Loucy (cell line): ENCODE data around the gene RBM11.

Experiments
- H2AFZ ChIP-seq: fragments of 200-600 bp; sonication (generic); 2 replicates; pipeline ENCODE4 v1.6.0; 2016; ENCODE audit warnings: antibody characterized with exemption, mild to moderate bottlenecking, low read length, moderate library complexity
- H3F3A ChIP-seq: fragments of 200-600 bp; 2 replicates; pipeline ENCODE4 v1.6.0; 2016; ENCODE audit warnings: antibody characterized with exemption, low read depth, mild to moderate bottlenecking
- H3K27me3 ChIP-seq: fragments of 200-600 bp; sonication (generic); 2 replicates; pipeline ENCODE4 v1.6.1; 2014; ENCODE audit warnings: low read length, mild to moderate bottlenecking; ENCODE audit not compliant: insufficient read depth, poor library complexity, severe bottlenecking
- H3K36me3 ChIP-seq: fragments of 200-600 bp; sonication (generic); 2 replicates; pipeline ENCODE4 v1.6.1; 2016; ENCODE audit warnings: low read length; ENCODE audit not compliant: insufficient read depth
- H3K4me1 ChIP-seq: fragments of 200-600 bp; sonication (generic); 2 replicates; pipeline ENCODE4 v1.5.1; 2014; ENCODE audit warnings: low read length, mild to moderate bottlenecking; ENCODE audit not compliant: insufficient read depth, poor library complexity, severe bottlenecking
- H3K4me2 ChIP-seq: fragments of 200-600 bp; sonication (generic); 2 replicates; pipeline ENCODE4 v1.6.0; 2014; ENCODE audit warnings: antibody characterized with exemption, low read length, low read depth, mild to moderate bottlenecking; ENCODE audit not compliant: poor library complexity, severe bottlenecking
- H3K4me3 ChIP-seq: fragments of 200-600 bp; sonication (generic); 2 replicates; pipeline ENCODE4 v1.5.1; 2014; ENCODE audit warnings: low read length, mild to moderate bottlenecking, mixed read lengths; ENCODE audit not compliant: poor library complexity, severe bottlenecking
- H3K79me2 ChIP-seq: fragments of 200-600 bp; sonication (generic); 2 replicates; pipeline ENCODE4 v1.6.1; 2014; ENCODE audit warnings: low read length; ENCODE audit not compliant: insufficient read depth
- H3K9ac ChIP-seq: fragments of 200-600 bp; sonication (generic); 2 replicates; pipeline ENCODE4 v1.6.0; 2014; ENCODE audit warnings: mild to moderate bottlenecking, low read depth, low read length, moderate library complexity; ENCODE audit not compliant: poor library complexity, severe bottlenecking
- H3K9me2 ChIP-seq: fragments of 200-600 bp; sonication (generic); replicated peaks from 2 replicates; pipeline ENCODE4 v1.6.1; 2016; ENCODE audit warnings: low read depth, low read length, mixed read lengths
- H3K9me3 ChIP-seq: fragments of 200-600 bp; sonication (generic); 2 replicates; pipeline ENCODE4 v1.6.1; 2014; ENCODE audit warnings: mild to moderate bottlenecking, antibody characterized with exemption, low read length, low read depth; ENCODE audit not compliant: insufficient read depth
- H4K20me1 ChIP-seq: fragments of 200-600 bp; sonication (generic); 2 replicates; pipeline ENCODE4 v1.6.0; 2014; ENCODE audit warnings: antibody characterized with exemption, low read length, mild to moderate bottlenecking; ENCODE audit not compliant: insufficient read depth, poor library complexity, severe bottlenecking
- CTCF ChIP-seq: fragments of 200-600 bp; sonication (generic); conservative IDR thresholded peaks from 2 replicates; pipeline ENCODE4 v1.5.1; 2014; ENCODE audit warnings: mild to moderate bottlenecking, antibody characterized with exemption, low read length
- EZH2phosphoT487 ChIP-seq: fragments of 200-600 bp; IDR thresholded peaks from 2 replicates; pipeline ENCODE4 v1.6.1; 2018; ENCODE audit warnings: antibody characterized with exemption, mild to moderate bottlenecking, moderate library complexity, borderline replicate concordance

The RBM11 gene

GRCh38 chr21:14262039-14262438 is 46.1 kb downstream of the RBM11 start:
- Histone ChIP-seq H3K4me3 (no peak overlapping the region), H3K79me2 (no peaks in the 10 kb centered on the region), H3K9me3 (no peaks in the 10 kb centered on the region), H3K4me1 (no peaks in the 10 kb centered on the region), H2AFZ (no peak overlapping the region), H3F3A (no peaks in the 10 kb centered on the region), H3K9me2 (no peaks in the 10 kb centered on the region), H3K9ac (no peak overlapping the region), H3K36me3 (no peaks in the 10 kb centered on the region), H3K27me3 (no peaks in the 10 kb centered on the region), H4K20me1 (no peaks in the 10 kb centered on the region), H3K4me2 (no peak overlapping the region)
- no peak for TF ChIP-seq EZH2phosphoT487
- TF ChIP-seq CTCF, result no peak

GRCh38 chr21:14263879-14264278 is 47.9 kb downstream of the RBM11 start:
- Histone ChIP-seq H3K79me2 (no peaks in the 10 kb centered on the region), H3K9me2 (no peaks in the 10 kb centered on the region), H3K36me3 (no peaks in the 10 kb centered on the region), H4K20me1 (no peaks in the 10 kb centered on the region), H3K4me3 (no peak overlapping the region), H3K27me3 (no peaks in the 10 kb centered on the region), H3K9me3 (no peaks in the 10 kb centered on the region), H3F3A (no peaks in the 10 kb centered on the region), H3K4me2 (no peak overlapping the region), H2AFZ (no peak overlapping the region), H3K4me1 (no peaks in the 10 kb centered on the region), H3K9ac (no peak overlapping the region)
- TF ChIP-seq CTCF (no peak), EZH2phosphoT487 (no peak)

GRCh38 chr21:14265023-14265422 is 49.1 kb downstream of the RBM11 start:
- Histone ChIP-seq H3F3A (no peaks in the 10 kb centered on the region), H3K4me1 (no peaks in the 10 kb centered on the region), H3K4me3 (no peak overlapping the region), H3K9me3 (no peaks in the 10 kb centered on the region), H3K79me2 (no peaks in the 10 kb centered on the region), H3K27me3 (no peaks in the 10 kb centered on the region), H3K9ac (no peak overlapping the region), H3K36me3 (no peaks in the 10 kb centered on the region), H2AFZ (no peak overlapping the region), H3K4me2 (no peak overlapping the region), H3K9me2 (no peaks in the 10 kb centered on the region), H4K20me1 (no peaks in the 10 kb centered on the region)
- no peak for TF ChIP-seq CTCF
- TF ChIP-seq EZH2phosphoT487, result no peak
